Measurements from ENCODE around the gene FEM1B.

FEM1B gene

DNA sequence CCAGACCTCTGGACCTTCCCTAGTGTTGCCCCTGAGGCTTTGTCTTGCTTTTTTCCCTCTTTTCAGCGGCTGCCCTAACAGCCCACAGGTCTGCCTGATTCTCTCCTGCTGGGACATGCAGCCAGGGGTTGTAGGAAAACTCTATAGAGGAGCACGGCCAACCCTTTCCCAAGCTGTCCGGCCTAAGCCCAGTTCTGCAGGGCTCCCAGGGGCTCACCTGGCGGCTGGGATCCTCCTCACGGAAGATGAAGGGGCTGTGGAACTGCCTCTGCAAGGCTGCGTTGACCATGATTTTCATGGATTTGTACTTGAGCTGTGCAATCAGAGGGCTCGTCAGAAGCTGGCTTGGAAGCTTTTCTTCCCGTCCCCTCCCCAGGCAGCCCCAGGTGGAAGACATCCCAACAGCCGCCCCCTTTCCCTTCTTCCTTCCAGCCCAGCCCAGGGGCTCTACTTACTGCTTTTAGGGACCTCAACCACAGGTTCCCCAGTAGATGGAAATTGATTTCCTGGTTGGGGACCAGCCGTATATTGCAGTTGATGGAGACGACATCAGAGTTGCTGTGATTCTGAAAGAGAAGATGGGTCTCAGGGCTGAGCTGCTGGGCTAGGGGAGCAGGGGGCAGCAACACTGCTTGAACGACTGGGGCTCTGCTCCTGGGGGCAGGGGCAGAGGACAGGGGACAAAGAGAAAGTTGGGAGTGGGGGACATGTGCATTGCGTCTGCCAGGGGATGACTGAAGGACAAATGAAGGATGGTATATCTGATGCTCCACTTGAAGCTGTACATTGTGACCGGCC lies 29.8 kb downstream of the FEM1B start:
- DNase-seq (ENCODE audit: low read depth in 2 of 2): no peak

DNA sequence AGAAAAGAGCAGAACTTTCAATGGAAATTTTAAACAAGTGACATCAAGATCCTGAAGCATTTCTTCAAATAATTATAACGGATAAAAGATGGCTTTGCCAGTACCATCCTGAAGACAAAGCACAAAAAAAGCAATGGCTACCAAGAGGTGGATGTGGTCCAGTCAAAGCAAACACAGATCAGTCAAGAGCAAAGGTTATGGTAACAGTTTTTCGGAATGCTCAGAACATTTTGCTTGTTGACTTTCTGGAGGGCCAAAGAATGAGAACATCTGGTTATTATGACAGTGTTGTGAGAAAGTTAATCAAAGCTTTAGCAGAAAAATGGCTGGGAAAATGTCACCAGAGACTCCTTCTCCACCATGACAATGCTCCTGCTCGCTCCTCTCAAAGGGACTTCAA lies 31.5 kb downstream of the FEM1B start:
- no peak for DNase-seq (ENCODE audit: low read depth in 2 of 2)

DNA sequence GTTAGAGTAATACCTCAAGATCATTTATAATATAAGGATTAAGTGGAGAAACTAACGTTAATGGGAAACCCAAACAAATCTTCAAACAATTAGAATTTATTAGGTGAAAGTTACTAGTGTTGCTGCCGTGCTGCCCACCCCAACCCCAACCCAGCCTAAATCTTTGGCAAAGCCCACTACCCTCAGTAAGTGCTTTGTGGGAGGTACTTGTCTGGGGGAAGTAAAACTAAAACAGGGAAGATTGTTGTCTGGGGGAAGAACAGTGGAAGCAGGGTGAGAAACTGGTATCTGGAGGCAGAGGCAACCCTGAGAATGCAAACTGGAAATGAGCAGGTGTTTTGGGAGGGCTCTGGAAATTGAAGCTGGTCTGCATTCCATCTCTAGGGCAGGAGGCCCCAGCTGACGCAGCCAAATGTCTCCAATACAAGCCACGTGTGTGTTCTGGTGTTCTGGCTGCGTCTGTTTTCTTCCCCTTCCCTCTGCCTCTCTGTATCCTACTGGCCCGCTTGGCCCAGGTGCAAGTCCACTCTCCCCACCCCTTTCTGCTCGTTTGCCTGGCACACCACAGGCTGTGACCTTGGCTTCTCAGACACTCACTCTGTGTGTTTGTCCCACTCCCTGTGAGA lies 32.7 kb downstream of the FEM1B start:
- no peak for DNase-seq (ENCODE audit: low read depth in 2 of 2)

DNA sequence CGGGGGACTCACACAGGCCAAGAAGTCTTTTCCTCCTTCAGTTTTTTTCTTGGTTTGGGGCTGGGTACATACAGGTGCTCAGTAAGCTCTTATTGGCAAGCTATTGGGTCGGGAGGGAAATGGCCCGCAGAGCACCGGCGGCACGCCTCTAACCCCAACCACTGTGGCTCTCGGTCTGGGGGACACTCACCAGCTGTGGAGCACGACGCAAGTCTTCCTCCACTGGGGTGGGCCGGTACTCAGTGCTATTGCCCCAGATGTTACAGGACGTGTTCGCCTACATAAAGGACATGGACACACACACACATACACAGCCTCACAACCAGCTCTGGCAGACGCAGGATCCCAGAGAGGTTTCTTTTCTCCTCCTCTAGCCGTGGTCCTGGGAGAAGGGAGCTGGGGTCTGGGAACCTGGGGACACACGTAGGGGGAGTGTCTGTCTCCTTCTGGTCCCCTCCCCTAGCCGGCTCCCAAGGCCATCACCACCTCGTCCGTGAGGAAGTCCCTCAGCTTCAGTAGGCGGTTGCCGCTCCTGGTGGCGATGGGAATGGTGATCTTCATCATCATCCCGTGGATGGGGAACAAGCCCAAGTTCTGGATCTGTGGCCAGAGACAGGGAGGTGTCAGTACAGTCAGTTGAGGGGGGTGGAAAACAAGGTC lies 33.4 kb downstream of the FEM1B start:
- no peak for DNase-seq (ENCODE audit: low read depth in 2 of 2)

DNA sequence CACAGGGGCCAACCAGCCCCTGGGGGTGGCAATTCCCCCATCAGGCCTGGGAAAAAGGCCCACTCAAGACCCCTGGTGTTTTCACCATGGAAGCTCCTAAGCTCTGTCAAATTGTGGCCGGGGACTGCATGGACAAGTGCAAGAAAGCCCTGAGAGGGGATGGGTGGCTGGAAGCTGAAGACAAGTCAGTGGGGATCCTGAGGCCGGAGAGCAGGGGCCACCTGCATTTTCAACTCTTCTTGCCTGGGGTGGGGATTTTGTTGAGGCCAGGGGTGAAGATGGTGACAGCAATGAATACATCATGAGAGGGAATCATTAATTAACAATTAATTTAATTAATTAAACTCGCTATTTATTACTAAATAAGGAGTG lies 33.9 kb downstream of the FEM1B start:
- DNase-seq (ENCODE audit: low read depth in 2 of 2): no peak

DNA sequence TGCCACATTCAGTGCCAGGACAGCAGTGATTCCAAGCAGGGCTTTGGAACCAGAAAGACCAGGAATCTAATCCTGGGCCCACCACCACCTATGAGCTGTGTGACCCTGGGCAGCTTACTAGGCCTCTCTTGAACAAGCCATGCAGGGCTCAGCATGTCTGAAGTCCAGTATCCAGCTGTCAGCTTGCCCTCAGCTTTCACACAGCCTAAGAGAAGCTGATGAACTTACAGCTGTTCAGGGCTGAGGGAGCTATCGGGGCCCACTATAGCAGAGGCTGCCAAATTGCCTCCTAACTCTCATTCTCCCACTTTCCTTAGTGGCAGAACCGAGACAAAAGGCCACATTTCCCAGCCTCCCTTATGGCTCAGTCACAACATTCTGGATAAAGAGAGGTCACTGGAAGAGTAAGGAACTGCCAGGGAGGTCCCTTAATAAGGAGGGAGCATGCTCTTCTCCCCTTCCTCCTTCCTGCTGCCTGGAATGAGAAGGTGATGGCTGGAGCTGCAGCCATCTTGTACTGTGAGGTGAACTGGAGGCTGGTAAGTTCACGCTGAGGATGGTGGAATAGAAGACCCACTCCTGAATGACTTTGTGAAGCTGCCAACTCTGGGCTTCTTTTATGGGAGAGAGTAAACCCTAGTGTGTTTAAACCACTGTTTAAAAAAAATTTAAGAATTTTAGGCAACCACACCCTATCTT lies 34.5 kb downstream of the FEM1B start:
- DNase-seq (ENCODE audit: low read depth in 2 of 2): no peak

DNA sequence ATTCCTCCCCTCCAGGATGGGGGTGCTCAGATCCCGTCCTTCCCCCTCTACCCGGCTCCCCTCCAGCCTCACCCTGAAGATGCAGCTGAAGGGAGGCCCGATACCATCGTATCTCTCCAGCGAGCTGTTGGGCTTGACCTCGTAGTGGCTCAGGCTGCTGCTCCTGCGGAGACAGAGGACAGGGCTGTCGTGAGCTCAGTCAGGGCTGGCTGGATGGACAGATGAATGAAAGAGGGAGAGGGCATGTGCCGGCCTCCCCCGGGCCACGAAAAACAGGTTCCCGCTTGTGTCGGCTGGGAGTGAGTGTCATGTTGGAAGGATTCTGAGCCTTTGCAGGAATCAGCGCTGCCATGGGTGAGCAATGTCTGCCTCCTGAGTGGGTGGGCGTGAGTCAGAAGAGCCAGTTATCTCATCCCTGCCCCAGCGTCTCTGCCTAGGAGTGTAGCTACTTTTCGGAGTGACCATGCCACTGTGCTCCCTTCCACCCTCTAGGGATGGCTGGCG lies 35.2 kb downstream of the FEM1B start:
- no peak for DNase-seq (ENCODE audit: low read depth in 2 of 2)

DNA sequence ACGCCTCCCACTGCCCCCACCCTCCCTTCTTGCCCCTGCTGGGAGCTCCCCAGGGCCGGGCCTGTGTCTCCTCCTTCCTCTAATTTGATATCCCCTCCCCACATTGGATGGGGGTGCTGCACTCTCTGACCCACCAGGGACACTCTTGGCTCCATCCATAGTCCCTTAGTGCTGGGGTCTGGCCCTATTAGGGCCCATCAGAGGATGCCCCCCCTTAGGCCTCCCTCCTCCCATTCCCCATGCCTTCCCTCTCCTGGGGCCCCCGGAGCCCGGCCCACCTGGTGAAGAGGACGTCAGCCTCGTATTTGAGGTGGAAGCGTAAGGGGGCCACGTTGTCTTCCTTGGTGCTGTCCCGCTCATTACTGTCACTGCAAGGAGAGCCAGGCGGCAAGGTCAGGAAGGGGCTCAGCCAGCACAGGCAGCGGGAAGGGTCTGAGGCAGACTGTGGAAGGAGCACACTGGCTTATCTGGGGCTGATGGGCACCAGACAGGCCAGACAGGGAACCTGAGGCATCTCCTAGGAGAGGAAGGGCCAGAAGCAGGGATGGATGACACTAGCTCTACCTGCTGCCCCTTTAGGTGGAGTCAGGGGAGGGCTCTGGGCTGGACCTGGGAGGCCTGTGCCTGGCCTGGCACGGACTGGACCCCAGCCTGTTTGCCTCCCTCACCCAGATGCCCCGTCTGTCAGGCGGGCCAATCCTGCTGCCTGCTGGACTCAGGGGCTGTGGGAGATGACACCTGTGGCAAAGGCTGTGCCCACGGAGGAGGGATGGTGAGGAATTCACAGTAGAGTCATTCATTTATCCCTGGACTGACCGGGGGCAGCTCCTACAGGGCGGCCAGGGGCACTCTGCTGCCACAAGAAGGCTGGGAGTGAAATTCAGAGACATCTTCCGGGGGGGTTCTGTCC lies 36.2 kb downstream of the FEM1B start:
- no peak for DNase-seq (ENCODE audit: low read depth in 2 of 2)

DNA sequence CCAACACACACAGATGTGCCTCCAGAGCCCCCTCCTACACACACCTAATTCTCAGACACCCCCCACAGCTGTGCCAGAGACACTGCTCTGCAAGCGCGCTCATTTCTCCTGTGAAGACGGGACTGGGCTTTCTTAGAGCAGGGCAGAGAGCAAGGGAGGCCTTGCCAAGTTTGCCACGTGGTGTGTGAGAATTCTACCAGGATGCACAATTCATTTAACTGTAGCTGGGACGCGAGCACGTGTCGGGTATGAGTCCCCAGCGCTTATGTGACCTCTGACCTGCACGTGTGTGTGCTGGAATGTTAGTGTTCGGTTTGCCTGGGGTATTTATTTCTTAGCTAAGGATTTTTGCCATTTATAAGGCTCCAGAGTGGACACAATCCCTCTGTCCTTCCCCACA lies 37.0 kb downstream of the FEM1B start:
- DNase-seq (ENCODE audit: low read depth in 2 of 2): no peak

DNA sequence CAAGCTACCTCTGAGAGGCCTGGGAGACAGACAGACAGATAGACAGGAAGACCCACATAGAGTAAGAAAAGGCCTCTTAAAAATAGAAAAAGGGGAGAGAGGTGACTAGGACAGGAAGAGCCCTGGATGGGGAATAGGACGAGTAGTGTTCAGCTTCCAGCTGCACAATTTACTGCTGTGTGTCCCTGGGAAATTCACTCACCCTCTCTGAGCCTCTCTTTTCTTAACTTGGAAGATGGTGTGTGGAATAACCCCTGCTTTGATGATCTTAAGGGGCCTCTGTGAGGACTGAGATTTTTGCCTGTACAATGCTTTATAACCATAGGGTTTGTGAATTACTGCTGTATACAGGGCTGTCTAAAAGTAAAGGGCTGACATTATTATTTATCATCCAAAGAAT lies 37.5 kb downstream of the FEM1B start:
- no peak for DNase-seq (ENCODE audit: low read depth in 2 of 2)

DNA sequence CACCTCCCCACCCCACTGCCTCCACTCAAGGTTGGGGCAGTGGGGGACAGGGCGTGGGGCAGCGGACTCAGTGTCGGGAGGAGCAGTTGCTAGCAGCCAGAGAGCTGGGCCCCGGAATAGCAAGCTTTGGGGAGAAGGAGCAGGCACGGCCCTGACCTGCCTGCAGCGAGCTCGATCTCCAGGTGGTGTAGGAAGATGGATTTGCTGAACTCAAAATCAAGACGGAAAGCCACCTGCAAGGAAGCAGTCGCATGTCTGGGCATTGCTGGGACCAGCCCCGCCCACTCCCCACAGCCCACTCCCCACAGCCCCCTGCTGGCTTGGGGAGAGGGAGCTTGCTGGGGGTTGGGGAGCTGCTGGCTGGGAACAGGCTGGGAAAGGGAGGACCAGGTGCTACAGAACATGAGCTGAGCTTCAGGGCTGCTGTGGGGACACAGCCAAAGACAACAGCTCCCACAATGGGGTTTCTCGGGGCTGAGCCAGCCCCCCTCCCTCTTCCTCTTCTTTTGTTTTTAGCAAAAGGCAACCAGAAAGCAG lies 38.0 kb downstream of the FEM1B start:
- DNase-seq (ENCODE audit: low read depth in 2 of 2): no peak

DNA sequence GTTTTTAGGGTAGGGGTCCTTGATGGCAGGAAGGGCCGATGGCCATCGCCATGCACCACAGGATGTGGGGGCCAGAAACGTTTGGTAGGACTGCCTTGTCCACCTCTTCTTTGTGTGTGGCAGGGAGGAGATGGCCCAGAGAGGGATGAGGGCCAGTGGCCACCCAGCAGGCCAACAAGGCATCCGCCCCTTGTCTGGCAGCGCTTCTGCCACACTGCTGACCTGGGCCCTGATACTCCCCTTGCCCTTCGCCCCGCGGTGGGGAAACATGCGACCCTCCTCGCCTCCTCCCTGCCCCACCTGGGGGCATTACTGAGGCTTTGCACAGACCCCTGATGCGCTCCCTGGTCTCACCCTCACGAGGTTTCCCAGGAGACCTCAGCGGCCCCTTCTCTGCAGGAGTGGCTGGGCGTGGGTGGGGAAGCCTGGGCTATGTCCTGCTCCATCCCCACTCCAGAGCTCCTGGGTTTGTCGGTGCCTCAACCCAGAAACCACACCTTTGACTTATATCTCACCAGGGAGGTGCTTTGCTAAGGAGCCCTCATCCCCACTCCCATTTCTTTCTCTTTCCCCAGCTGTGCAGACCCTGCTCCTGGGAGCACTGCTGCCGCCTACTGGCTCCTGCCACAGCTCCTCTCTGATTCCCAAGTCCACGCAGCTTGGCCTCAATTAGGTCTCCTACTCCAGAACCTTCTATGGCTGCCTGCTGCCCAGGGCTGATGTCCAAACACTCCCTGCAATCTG lies 38.7 kb downstream of the FEM1B start:
- no peak for DNase-seq (ENCODE audit: low read depth in 2 of 2)

DNA sequence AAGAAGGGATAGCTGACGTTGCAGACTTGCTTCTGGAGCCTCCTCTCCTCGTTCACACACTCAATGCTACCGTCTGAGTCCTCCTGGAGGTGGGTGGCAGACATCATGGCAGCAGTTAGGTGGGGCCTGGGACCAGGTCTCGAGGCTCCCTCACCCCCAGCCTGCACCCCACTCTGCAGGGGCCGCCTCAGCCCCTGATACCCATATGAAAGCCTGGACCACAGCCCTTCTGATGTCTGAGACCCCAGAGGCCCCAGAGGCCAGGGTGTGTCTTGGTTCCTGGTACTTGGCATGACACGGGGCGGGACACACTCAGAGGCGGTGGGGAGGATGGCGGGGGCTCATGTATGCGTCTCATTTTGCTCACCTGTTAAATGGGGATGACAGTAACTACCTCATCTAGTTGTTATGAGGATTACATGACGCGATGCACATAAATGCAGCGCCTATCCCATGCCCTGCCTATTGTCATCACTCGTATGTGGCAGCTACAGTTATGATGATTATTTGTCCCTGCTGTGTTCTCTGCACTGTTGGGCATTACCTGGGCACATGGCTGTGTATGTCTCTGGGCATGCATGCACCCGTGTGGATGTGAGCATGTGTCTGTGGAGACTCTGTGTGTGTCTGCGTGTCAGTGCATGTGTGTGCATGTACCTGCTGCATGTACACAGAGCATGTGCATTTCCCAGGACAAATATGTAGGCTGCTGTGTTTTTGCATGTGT lies 39.9 kb downstream of the FEM1B start:
- no peak for DNase-seq (ENCODE audit: low read depth in 2 of 2)

DNA sequence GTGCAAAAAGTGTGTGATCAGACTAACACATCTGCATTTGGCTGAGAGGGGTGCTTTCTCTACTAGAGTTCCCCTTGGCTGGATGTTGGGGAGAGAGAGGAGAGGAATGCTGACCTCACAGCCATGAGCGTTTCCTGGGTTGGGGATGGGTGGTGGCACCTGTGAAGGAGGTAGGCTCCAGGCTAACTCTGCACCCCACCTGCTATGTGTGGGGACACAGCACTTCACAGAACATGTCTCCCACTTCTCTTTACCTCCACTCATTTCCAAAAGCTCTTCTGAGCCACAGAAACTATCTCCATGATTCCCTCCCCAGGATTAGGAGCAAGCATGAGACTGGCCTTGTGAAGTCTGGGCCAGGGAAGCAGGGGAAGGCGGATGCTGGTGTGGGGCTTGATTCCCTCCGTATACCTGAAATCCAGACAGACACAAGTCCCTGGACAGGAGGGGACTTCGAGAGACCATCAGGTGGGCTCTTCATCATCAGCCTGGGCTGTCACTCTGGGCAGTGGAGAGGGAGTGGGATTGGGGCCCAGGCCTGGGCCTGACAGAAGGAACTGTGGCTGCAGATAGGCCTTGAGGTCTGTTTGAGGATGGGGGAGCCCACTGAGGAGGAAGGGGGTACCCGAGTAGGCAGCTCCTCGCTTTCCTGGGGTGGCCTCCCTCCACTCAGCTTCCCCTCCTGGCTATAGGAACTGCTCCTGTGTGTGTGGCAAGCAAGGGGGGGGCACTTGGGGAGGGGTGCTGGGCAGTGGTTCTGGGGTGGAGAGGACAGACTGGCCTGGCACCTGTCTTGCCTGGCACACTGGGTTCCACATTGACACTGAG lies 40.7 kb downstream of the FEM1B start:
- DNase-seq (ENCODE audit: low read depth in 2 of 2): no peak

DNA sequence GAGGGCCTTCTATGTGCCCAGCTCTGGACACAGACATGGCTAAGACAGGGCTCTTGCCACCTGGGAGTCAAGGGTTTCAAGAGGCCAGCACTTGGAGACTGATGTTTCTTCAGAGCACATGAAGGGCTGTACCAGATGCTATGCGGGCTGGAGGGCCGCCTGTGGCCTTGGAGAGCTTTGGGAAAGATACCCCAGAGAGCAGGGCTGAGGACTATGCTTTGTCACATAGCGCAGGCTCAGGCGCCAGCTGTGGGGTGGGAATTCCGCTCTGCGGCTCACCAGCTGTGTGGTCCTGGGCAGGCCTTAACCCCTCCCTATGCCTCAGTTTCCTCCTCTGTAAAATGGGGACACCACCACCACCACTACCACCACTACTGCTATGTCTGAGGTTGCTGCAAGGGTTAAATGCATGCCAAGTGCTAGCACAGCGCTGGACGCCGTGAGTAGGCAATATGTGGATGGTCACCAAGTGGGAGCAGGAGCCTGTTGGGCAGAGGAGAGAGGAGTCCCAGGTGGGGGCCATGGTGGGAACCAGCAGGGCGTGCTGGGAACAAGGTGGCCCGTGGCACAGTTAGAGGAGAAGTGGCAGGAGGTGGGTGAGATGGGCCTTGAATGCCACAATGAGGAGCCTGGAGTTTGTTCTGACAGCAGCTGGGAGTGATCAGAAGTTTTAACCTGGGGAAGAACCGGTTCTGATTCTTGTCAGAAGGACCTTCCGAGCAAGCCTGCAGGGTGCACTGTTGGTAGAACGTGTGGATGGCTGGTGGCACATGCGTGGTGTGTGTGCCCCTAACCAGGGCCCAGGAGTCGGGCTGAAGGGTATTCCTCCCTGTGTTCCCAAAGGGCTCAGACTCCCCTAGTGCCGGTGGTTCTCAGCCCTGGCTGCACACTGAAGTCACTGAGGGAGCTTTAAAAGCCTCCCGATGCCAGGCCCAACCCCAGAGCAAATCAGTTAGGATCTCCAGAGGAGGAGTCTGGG lies 41.7 kb downstream of the FEM1B start:
- DNase-seq (ENCODE audit: low read depth in 2 of 2): no peak

DNA sequence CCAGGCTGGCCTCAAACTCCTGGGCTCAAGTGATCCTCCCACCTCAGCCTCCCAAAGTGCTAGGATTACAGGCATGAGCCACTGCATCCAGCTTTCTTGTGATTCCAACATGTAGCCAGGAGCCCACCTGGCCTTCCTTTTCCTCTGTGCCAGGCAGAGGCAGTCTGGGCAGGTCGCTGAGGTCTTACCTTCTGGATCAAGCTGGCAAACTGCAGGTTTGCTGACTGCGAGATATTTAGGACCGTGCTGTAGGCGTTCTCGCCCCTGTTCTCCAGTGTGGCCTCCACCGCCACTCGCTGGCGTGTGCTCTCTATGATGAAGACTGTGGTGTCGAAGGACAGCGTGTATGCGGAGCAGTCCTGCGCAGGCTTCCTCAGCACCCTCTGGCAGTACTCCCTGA lies 42.5 kb downstream of the FEM1B start:
- no peak for DNase-seq (ENCODE audit: low read depth in 2 of 2)

DNA sequence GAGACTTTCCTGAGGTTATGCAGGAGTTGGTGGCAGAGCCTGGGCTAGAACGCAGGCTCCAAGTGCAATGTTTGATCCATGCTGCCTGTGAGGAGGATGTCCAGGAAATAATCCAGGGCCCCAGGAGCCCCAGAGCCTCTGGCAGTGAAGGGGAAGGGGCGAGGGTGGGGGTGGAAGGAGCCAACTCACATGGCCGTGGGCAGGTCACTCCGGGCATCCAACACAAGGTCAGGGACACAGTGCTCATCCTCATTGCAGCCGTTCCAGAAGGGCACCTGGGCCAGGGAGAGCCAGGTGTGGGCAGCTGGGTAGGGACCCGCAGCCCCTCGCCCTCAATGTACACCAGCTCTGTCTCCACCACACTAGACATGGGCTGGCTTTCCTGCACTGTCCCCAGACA lies 43.7 kb downstream of the FEM1B start:
- no peak for DNase-seq (ENCODE audit: low read depth in 2 of 2)

DNA sequence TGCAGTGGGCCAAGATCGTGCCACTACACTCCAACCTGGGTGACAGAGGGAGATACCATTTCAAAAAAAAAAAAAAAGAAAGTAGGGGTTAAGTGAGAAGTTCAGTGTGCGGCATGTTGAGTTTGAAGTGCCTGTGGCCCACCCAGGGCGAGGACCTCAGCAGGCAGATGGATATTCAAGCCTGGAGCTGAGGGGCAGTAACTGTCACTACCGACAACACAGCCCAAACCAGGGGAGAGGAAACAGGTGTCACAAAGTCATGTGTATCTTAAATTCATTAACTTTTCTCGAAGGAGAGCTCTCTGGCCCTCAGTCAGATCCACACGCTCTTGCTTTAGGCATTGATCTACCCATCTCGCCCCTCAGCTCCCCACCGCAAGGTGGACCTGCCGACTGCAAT lies 45.3 kb downstream of the FEM1B start:
- DNase-seq (ENCODE audit: low read depth in 2 of 2): no peak
